NOMO-1 treated with DMSO at 0.1 percent for 48 hours (cell line): ENCODE results near the gene CSTA.

ENCODE experiments used
- DNase-seq: peaks from one replicate; lab custom pipeline; 2025; ENCODE audit not compliant: unreplicated experiment; lab: John Stamatoyannopoulos, UW

CSTA gene

GRCh38 chr3:122374034-122374433 is 49.0 kb downstream of the CSTA start:
- no peak for DNase-seq

- no peak for DNase-seq
Measured at GRCh38 chr3:122377975-122378374, 52.9 kb downstream of the CSTA start.

- peak; percentile 80 for DNase-seq
Measured at GRCh38 chr3:122382888-122383666, 58.0 kb downstream of the CSTA start, which contains the start of gene MIX23. MIX23 (minus strand) TSS chr3:122383231; CDS start chr3:122383224, 7 bp downstream.

- DNase-seq: peak; percentile 93
Measured at GRCh38 chr3:122383771-122384697, 59.0 kb downstream of the CSTA start, which contains the start of gene FAM162A. FAM162A (plus strand) TSS chr3:122384182; CDS start chr3:122384266, 84 bp downstream.

- no peak for DNase-seq
Measured at GRCh38 chr3:122387709-122388108, 62.7 kb downstream of the CSTA start.

GRCh38 chr3:122389197-122389596 is 64.1 kb downstream of the CSTA start:
- no peak for DNase-seq

- DNase-seq: no peak
Measured at GRCh38 chr3:122389892-122390291, 64.8 kb downstream of the CSTA start.

- no peak for DNase-seq
Measured at GRCh38 chr3:122390665-122391064, 65.6 kb downstream of the CSTA start.
